H1 (cell line): ENCODE measurements around the gene POU2F1. TPM values are rescaled to one million over a fixed set of nuclear protein-coding genes. Genes with fewer than 3 reads are reported as not detected.

ENCODE experiments used
- CHD2 ChIP-seq: IDR thresholded peaks from 2 replicates; pipeline ENCODE4 v1.6.1; 2012; ENCODE audit warnings: low read length, improper control_type of control experiment
- CREB1 ChIP-seq: IDR thresholded peaks from 2 replicates; pipeline ENCODE4 v1.6.1; 2012; ENCODE audit warnings: inconsistent platforms
- GABPA ChIP-seq: IDR thresholded peaks from 2 replicates; pipeline ENCODE4 v1.6.1; 2011; ENCODE audit warnings: mild to moderate bottlenecking, low read length, moderate library complexity, borderline replicate concordance; ENCODE audit not compliant: insufficient read depth
- PHF8 ChIP-seq: fragments of 200-600 bp; sonication (generic); conservative IDR thresholded peaks from 2 replicates; pipeline ENCODE4 v1.7.1; 2012; ENCODE audit warnings: low read depth, mild to moderate bottlenecking, inconsistent platforms, low read length, moderate library complexity
- POLR2A ChIP-seq, 2 experiments: IDR thresholded peaks; 1 replicate in 1 of 2; 2 replicates in 1 of 2; pipeline ENCODE4 v1.6.1; 2011; ENCODE audit warnings: low read depth in 2 of 2, low read length in 2 of 2, mild to moderate bottlenecking in 2 of 2; ENCODE audit errors: control extremely low read depth in 1 of 2
- SIN3A ChIP-seq, 2 experiments: IDR thresholded peaks in 1 of 2; conservative IDR thresholded peaks in 1 of 2; 2 replicates each; pipeline ENCODE4 v1.6.1; 2011 to 2012; ENCODE audit warnings: low read length in 2 of 2, improper control_type of control experiment in 1 of 2, low read depth in 1 of 2, mild to moderate bottlenecking in 1 of 2
- SP1 ChIP-seq: IDR thresholded peaks from 2 replicates; pipeline ENCODE4 v1.6.1; 2011; ENCODE audit warnings: low read depth, low read length
- SP2 ChIP-seq: IDR thresholded peaks from 2 replicates; pipeline ENCODE4 v1.6.1; 2012; ENCODE audit warnings: mild to moderate bottlenecking, low read length, inconsistent platforms
- SRF ChIP-seq: IDR thresholded peaks from 2 replicates; pipeline ENCODE4 v1.6.1; 2011; ENCODE audit warnings: mild to moderate bottlenecking, low read depth, low read length, moderate library complexity
- polyA plus RNA-seq, 7 experiments: library from polyadenylated mRNA; depleted of rRNA in 3 of 7; stranded (reverse) in 5 of 7; unstranded in 2 of 7; fragments of >200 nt in 5 of 7; fragments of 200-250 nt in 2 of 7; gene quantifications; 1 replicate in 5 of 7; 2 replicates in 1 of 7; 4 replicates in 1 of 7; pipeline versions ENCODE4 v1.2.1 to v1.2.3, GENCODE V29; 2011 to 2013; ENCODE audit warnings: missing spikeins in 2 of 7, mixed read lengths in 2 of 7
- total RNA-seq: library from RNA; stranded (reverse); fragmentation: NEBNext Ultra II Directional; extraction: Animal tissue kit (Norgen Biotek cat#: 25700); gene quantifications from 2 replicates; pipeline ENCODE4 v1.2.1, GENCODE V29; 2021
- TF ChIP-seq, protein P1 (sequence below): fragments of 300-600 bp; sonication (generic); IDR thresholded peaks from 2 replicates; pipeline ENCODE4 v1.7.1; 2012; ENCODE audit warnings: low read length, moderate library complexity, mild to moderate bottlenecking, inconsistent platforms; ENCODE audit not compliant: insufficient replicate concordance
- TF ChIP-seq, protein P2 (sequence below): IDR thresholded peaks from 2 replicates; pipeline ENCODE4 v1.6.1; 2011; ENCODE audit warnings: low read length, improper control_type of control experiment
- TF ChIP-seq, protein P3 (sequence below): IDR thresholded peaks from 2 replicates; pipeline ENCODE4 v1.6.1; 2012; ENCODE audit warnings: inconsistent platforms

The POU2F1 gene
- total and polyA plus RNA-seq, 2 of the 8 experiments (the other 6 are each of a cell fraction or from before 2014, with no cell fraction given) = 37.0 to 57.2 TPM

DNA sequence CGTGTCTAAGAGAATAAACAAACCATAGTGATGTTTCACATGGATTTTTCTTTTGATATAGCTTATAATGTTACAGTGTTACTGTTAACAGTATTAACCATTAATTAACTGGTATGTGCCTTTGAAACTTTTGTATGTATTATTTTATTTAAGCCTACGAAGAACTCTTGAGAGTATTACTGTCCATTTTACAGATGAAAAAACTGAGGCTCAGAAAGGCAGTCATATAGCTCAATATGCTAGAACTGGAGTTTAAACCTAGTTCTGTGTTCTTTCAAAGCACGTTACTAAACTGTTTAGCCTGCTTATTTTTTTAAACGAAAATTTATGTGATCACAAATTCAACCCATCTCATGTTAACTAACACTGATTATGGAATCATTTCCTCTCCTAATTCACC is 83.5 kb downstream of the POU2F1 start (continued):
- TF ChIP-seq, protein P1, sequence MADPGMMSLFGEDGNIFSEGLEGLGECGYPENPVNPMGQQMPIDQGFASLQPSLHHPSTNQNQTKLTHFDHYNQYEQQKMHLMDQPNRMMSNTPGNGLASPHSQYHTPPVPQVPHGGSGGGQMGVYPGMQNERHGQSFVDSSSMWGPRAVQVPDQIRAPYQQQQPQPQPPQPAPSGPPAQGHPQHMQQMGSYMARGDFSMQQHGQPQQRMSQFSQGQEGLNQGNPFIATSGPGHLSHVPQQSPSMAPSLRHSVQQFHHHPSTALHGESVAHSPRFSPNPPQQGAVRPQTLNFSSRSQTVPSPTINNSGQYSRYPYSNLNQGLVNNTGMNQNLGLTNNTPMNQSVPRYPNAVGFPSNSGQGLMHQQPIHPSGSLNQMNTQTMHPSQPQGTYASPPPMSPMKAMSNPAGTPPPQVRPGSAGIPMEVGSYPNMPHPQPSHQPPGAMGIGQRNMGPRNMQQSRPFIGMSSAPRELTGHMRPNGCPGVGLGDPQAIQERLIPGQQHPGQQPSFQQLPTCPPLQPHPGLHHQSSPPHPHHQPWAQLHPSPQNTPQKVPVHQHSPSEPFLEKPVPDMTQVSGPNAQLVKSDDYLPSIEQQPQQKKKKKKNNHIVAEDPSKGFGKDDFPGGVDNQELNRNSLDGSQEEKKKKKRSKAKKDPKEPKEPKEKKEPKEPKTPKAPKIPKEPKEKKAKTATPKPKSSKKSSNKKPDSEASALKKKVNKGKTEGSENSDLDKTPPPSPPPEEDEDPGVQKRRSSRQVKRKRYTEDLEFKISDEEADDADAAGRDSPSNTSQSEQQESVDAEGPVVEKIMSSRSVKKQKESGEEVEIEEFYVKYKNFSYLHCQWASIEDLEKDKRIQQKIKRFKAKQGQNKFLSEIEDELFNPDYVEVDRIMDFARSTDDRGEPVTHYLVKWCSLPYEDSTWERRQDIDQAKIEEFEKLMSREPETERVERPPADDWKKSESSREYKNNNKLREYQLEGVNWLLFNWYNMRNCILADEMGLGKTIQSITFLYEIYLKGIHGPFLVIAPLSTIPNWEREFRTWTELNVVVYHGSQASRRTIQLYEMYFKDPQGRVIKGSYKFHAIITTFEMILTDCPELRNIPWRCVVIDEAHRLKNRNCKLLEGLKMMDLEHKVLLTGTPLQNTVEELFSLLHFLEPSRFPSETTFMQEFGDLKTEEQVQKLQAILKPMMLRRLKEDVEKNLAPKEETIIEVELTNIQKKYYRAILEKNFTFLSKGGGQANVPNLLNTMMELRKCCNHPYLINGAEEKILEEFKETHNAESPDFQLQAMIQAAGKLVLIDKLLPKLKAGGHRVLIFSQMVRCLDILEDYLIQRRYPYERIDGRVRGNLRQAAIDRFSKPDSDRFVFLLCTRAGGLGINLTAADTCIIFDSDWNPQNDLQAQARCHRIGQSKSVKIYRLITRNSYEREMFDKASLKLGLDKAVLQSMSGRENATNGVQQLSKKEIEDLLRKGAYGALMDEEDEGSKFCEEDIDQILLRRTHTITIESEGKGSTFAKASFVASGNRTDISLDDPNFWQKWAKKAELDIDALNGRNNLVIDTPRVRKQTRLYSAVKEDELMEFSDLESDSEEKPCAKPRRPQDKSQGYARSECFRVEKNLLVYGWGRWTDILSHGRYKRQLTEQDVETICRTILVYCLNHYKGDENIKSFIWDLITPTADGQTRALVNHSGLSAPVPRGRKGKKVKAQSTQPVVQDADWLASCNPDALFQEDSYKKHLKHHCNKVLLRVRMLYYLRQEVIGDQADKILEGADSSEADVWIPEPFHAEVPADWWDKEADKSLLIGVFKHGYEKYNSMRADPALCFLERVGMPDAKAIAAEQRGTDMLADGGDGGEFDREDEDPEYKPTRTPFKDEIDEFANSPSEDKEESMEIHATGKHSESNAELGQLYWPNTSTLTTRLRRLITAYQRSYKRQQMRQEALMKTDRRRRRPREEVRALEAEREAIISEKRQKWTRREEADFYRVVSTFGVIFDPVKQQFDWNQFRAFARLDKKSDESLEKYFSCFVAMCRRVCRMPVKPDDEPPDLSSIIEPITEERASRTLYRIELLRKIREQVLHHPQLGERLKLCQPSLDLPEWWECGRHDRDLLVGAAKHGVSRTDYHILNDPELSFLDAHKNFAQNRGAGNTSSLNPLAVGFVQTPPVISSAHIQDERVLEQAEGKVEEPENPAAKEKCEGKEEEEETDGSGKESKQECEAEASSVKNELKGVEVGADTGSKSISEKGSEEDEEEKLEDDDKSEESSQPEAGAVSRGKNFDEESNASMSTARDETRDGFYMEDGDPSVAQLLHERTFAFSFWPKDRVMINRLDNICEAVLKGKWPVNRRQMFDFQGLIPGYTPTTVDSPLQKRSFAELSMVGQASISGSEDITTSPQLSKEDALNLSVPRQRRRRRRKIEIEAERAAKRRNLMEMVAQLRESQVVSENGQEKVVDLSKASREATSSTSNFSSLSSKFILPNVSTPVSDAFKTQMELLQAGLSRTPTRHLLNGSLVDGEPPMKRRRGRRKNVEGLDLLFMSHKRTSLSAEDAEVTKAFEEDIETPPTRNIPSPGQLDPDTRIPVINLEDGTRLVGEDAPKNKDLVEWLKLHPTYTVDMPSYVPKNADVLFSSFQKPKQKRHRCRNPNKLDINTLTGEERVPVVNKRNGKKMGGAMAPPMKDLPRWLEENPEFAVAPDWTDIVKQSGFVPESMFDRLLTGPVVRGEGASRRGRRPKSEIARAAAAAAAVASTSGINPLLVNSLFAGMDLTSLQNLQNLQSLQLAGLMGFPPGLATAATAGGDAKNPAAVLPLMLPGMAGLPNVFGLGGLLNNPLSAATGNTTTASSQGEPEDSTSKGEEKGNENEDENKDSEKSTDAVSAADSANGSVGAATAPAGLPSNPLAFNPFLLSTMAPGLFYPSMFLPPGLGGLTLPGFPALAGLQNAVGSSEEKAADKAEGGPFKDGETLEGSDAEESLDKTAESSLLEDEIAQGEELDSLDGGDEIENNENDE = no peak
- no peak for TF ChIP-seq SP1
- TF ChIP-seq CREB1 = no peak
- TF ChIP-seq, protein P2, sequence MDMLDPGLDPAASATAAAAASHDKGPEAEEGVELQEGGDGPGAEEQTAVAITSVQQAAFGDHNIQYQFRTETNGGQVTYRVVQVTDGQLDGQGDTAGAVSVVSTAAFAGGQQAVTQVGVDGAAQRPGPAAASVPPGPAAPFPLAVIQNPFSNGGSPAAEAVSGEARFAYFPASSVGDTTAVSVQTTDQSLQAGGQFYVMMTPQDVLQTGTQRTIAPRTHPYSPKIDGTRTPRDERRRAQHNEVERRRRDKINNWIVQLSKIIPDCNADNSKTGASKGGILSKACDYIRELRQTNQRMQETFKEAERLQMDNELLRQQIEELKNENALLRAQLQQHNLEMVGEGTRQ = no peak
- no peak for TF ChIP-seq GABPA
- no peak for TF ChIP-seq SP2
- TF ChIP-seq CHD2 = no peak
- no peak for TF ChIP-seq SIN3A (conservative IDR thresholded peaks at IDR 0.05 in 1 of 2, IDR thresholded peaks at IDR 0.05 in 1 of 2; ENCODE audit: low read depth in 1 of 2, low read length in 2 of 2)
- TF ChIP-seq, protein P3, sequence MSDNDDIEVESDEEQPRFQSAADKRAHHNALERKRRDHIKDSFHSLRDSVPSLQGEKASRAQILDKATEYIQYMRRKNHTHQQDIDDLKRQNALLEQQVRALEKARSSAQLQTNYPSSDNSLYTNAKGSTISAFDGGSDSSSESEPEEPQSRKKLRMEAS = no peak
- no peak for TF ChIP-seq POLR2A (IDR thresholded peaks at IDR 0.05; ENCODE audit: control extremely low read depth in 1 of 2, low read depth in 2 of 2, low read length in 2 of 2)
- TF ChIP-seq PHF8 = no peak
- TF ChIP-seq SRF = no peak
